HepG2 (cell line): ENCODE results near the gene BPIFB6. TPM values are rescaled to one million over a fixed set of nuclear protein-coding genes. Genes with fewer than 3 reads are reported as not detected.

Experiments used
- ATF7-NPFF ChIP-seq: sonication (generic); formaldehyde crosslinking; IDR thresholded peaks from 2 replicates; pipeline ENCODE4 v1.8.1; 2023; ENCODE audit warnings: mild to moderate bottlenecking, low read depth, missing genetic modification reagents, moderate library complexity
- GFI1 ChIP-seq: sonication (generic); formaldehyde crosslinking; IDR thresholded peaks from 2 replicates; pipeline ENCODE4 v1.5.0; 2020; ENCODE audit warnings: missing genetic modification reagents, mild to moderate bottlenecking, borderline replicate concordance
- TBX3 ChIP-seq: fragments of 450-650 bp; IDR thresholded peaks from 2 replicates; pipeline ENCODE4 v1.6.1; 2017; ENCODE audit warnings: antibody characterized with exemption, mild to moderate bottlenecking, inconsistent platforms, borderline replicate concordance
- ZNF12 ChIP-seq: sonication (generic); formaldehyde crosslinking; IDR thresholded peaks from 2 replicates; pipeline ENCODE4 v1.5.0; 2020; ENCODE audit warnings: missing genetic modification reagents
- ZNF614 ChIP-seq: IDR thresholded peaks from 2 replicates; pipeline ENCODE4 v1.6.1; 2018; ENCODE audit warnings: missing biosample characterization, missing genetic modification reagents, inconsistent platforms, borderline replicate concordance
- ZNF619 ChIP-seq: sonication (generic); formaldehyde crosslinking; IDR thresholded peaks from 2 replicates; pipeline ENCODE4 v1.4.0; 2020; ENCODE audit warnings: mild to moderate bottlenecking, missing genetic modification reagents
- ZNF83 ChIP-seq: sonication (generic); formaldehyde crosslinking; IDR thresholded peaks from 2 replicates; pipeline ENCODE4 v1.4.0; 2020; ENCODE audit warnings: missing genetic modification reagents, mild to moderate bottlenecking, borderline replicate concordance
- ZNF839 ChIP-seq: sonication (generic); formaldehyde crosslinking; IDR thresholded peaks from 2 replicates; pipeline ENCODE4 v1.4.0; 2020; ENCODE audit warnings: missing genetic modification reagents, mild to moderate bottlenecking, borderline replicate concordance
- polyA plus RNA-seq, 8 experiments: library from polyadenylated mRNA; depleted of rRNA in 3 of 8; stranded (reverse) in 7 of 8; unstranded in 1 of 8; fragments of >200 nt; fragmentation: Illumina TruSeq in 4 of 8; extraction: Trizol in 4 of 8; gene quantifications; 2 replicates each; pipeline versions ENCODE4 v1.2.1 to v1.2.3, GENCODE V29; 2011 to 2016; ENCODE audit warnings: low read depth in 4 of 8, missing spikeins in 1 of 8, mixed read lengths in 1 of 8; ENCODE audit not compliant: insufficient read depth in 1 of 8
- total RNA-seq, 5 experiments: library from RNA; depleted of rRNA; stranded (reverse); fragments of >200 nt; fragmentation: Illumina TruSeq; extraction: Trizol; gene quantifications; 2 replicates each; pipeline ENCODE4 v1.2.3, GENCODE V29; 2016; ENCODE audit warnings: low read depth in 1 of 5
- TF ChIP-seq, protein P1 (sequence below): sonication (generic); formaldehyde crosslinking; IDR thresholded peaks from 2 replicates; pipeline ENCODE4 v1.8.0; 2022; ENCODE audit warnings: mild to moderate bottlenecking, missing genetic modification reagents, borderline replicate concordance
- TF ChIP-seq, protein P2 (sequence below): sonication (generic); formaldehyde crosslinking; IDR thresholded peaks from 2 replicates; pipeline ENCODE4 v1.4.0; 2020; ENCODE audit warnings: mild to moderate bottlenecking, missing genetic modification reagents, borderline replicate concordance
- TF ChIP-seq, protein P3 (sequence below): sonication (generic); formaldehyde crosslinking; IDR thresholded peaks from 2 replicates; pipeline ENCODE4 v1.5.1; 2020; ENCODE audit warnings: mild to moderate bottlenecking, missing genetic modification reagents, moderate library complexity
- TF ChIP-seq, protein P4 (sequence below): sonication (generic); formaldehyde crosslinking; IDR thresholded peaks from 2 replicates; pipeline ENCODE4 v1.8.0; 2022; ENCODE audit warnings: missing genetic modification reagents, mild to moderate bottlenecking, borderline replicate concordance
- TF ChIP-seq, protein P5 (sequence below): sonication (generic); formaldehyde crosslinking; IDR thresholded peaks from 2 replicates; pipeline ENCODE4 v1.4.0; 2020; ENCODE audit warnings: mild to moderate bottlenecking, missing genetic modification reagents
- TF ChIP-seq, protein P6 (sequence below): sonication (generic); formaldehyde crosslinking; IDR thresholded peaks from 2 replicates; pipeline ENCODE4 v1.4.0; 2020; ENCODE audit warnings: missing genetic modification reagents, mild to moderate bottlenecking, borderline replicate concordance

BPIFB6 gene
- total and polyA plus RNA-seq, 2 of the 13 experiments (the other 11 are each of a cell fraction or from before 2014, with no cell fraction given) = 0.13 to 1.7 TPM

DNA sequence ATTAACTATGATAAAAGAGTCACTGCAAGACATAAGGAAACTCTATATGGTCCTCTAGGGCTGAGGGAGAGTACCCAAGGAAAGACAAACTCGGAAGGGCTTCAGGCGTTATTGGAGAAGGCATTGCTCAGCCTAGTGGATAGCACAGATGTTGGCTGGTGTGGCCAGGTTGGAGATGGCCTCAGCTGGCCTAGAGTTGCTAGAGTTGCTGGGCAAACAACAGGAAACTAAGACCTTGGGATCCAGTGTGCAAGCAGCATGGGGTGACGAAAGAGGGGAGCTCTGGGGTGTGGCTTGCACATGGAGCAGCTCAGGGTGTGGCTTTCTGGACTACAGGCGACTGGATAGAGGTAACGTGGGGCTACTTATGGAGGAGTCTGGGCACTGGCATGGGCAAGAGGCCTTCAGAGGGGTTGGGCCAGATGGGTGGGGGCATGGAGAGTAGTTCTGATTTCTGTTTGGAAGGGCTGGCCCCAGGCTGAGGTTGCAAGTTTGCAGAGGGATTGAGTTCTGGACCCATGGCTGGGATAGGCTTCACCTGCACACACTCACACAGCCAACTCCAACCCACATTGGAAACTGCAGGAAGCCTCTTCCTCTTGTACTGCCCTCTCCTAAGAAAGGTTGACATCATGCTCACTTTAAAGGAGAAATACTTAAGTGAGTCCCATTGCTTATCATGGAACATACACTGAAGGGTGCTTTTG is 5.2 kb upstream of the BPIFB6 start (continued):
- TF ChIP-seq, protein P1, sequence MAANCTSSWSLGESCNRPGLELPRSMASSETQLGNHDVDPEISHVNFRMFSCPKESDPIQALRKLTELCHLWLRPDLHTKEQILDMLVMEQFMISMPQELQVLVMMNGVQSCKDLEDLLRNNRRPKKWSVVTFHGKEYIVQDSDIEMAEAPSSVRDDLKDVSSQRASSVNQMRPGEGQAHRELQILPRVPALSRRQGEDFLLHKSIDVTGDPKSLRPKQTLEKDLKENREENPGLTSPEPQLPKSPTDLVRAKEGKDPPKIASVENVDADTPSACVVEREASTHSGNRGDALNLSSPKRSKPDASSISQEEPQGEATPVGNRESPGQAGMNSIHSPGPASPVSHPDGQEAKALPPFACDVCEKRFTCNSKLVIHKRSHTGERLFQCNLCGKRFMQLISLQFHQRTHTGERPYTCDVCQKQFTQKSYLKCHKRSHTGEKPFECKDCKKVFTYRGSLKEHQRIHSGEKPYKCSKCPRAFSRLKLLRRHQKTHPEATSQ = peak; percentile 64
- peak; percentile 59; the same call in 1 of the 2 replicates for TF ChIP-seq ATF7-NPFF
- no peak for TF ChIP-seq ZNF12 (CRISPR knock-in tag)
- TF ChIP-seq ZNF83 (CRISPR knock-in tag) = no peak
- TF ChIP-seq, protein P2, sequence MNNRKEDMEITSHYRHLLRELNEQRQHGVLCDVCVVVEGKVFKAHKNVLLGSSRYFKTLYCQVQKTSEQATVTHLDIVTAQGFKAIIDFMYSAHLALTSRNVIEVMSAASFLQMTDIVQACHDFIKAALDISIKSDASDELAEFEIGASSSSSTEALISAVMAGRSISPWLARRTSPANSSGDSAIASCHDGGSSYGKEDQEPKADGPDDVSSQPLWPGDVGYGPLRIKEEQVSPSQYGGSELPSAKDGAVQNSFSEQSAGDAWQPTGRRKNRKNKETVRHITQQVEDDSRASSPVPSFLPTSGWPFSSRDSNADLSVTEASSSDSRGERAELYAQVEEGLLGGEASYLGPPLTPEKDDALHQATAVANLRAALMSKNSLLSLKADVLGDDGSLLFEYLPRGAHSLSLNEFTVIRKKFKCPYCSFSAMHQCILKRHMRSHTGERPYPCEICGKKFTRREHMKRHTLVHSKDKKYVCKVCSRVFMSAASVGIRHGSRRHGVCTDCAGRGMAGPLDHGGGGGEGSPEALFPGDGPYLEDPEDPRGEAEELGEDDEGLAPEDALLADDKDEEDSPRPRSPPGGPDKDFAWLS (CRISPR knock-in tag) = no peak
- no peak for TF ChIP-seq TBX3
- TF ChIP-seq, protein P3, sequence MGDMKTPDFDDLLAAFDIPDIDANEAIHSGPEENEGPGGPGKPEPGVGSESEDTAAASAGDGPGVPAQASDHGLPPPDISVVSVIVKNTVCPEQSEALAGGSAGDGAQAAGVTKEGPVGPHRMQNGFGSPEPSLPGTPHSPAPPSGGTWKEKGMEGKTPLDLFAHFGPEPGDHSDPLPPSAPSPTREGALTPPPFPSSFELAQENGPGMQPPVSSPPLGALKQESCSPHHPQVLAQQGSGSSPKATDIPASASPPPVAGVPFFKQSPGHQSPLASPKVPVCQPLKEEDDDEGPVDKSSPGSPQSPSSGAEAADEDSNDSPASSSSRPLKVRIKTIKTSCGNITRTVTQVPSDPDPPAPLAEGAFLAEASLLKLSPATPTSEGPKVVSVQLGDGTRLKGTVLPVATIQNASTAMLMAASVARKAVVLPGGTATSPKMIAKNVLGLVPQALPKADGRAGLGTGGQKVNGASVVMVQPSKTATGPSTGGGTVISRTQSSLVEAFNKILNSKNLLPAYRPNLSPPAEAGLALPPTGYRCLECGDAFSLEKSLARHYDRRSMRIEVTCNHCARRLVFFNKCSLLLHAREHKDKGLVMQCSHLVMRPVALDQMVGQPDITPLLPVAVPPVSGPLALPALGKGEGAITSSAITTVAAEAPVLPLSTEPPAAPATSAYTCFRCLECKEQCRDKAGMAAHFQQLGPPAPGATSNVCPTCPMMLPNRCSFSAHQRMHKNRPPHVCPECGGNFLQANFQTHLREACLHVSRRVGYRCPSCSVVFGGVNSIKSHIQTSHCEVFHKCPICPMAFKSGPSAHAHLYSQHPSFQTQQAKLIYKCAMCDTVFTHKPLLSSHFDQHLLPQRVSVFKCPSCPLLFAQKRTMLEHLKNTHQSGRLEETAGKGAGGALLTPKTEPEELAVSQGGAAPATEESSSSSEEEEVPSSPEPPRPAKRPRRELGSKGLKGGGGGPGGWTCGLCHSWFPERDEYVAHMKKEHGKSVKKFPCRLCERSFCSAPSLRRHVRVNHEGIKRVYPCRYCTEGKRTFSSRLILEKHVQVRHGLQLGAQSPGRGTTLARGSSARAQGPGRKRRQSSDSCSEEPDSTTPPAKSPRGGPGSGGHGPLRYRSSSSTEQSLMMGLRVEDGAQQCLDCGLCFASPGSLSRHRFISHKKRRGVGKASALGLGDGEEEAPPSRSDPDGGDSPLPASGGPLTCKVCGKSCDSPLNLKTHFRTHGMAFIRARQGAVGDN = peak; percentile 46
- TF ChIP-seq, protein P4, sequence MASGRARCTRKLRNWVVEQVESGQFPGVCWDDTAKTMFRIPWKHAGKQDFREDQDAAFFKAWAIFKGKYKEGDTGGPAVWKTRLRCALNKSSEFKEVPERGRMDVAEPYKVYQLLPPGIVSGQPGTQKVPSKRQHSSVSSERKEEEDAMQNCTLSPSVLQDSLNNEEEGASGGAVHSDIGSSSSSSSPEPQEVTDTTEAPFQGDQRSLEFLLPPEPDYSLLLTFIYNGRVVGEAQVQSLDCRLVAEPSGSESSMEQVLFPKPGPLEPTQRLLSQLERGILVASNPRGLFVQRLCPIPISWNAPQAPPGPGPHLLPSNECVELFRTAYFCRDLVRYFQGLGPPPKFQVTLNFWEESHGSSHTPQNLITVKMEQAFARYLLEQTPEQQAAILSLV (CRISPR knock-in tag) = peak; percentile 37; the same call in 1 of the 2 replicates
- TF ChIP-seq ZNF614 (CRISPR knock-in tag) = peak; percentile 41; the same call in 1 of the 2 replicates
- TF ChIP-seq, protein P5, sequence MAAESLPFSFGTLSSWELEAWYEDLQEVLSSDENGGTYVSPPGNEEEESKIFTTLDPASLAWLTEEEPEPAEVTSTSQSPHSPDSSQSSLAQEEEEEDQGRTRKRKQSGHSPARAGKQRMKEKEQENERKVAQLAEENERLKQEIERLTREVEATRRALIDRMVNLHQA (CRISPR knock-in tag) = no peak
- TF ChIP-seq ZNF839 (CRISPR knock-in tag) = no peak
- TF ChIP-seq GFI1 (CRISPR knock-in tag) = no peak
- TF ChIP-seq, protein P6, sequence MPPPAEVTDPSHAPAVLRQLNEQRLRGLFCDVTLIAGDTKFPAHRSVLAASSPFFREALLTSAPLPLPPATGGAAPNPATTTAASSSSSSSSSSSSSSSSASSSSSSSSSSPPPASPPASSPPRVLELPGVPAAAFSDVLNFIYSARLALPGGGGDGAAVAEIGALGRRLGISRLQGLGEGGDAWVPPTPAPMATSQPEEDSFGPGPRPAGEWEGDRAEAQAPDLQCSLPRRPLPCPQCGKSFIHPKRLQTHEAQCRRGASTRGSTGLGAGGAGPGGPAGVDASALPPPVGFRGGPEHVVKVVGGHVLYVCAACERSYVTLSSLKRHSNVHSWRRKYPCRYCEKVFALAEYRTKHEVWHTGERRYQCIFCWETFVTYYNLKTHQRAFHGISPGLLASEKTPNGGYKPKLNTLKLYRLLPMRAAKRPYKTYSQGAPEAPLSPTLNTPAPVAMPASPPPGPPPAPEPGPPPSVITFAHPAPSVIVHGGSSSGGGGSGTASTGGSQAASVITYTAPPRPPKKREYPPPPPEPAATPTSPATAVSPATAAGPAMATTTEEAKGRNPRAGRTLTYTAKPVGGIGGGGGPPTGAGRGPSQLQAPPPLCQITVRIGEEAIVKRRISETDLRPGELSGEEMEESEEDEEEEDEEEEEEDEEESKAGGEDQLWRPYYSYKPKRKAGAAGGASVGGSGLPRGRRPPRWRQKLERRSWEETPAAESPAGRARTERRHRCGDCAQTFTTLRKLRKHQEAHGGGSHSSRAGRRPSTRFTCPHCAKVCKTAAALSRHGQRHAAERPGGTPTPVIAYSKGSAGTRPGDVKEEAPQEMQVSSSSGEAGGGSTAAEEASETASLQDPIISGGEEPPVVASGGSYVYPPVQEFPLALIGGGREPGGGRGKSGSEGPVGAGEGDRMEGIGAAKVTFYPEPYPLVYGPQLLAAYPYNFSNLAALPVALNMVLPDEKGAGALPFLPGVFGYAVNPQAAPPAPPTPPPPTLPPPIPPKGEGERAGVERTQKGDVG (CRISPR knock-in tag) = no peak
- no peak for TF ChIP-seq ZNF619 (CRISPR knock-in tag)
